Thoracic aorta (tissue), 2 donors: ENCODE measurements around the gene ABCD3. TPM values are rescaled to one million over a fixed set of nuclear protein-coding genes. Genes with fewer than 3 reads are reported as not detected.

ENCODE experiments used
- ATAC-seq: fragments of 150-250 bp; one replicate; pipeline ENCODE4 v1.8.0; 2017; ENCODE audit warnings: low read depth; ENCODE audit not compliant: insufficient number of reproducible peaks, low FRiP score
- DNase-seq: peaks from one replicate; pipeline ENCODE4 v3.0.0-alpha.2; 2020; ENCODE audit warnings: low spot score
- H3K27ac ChIP-seq, 2 donors: fragments of 200-600 bp; sonication (generic); 1 replicate in 1 of 2; 2 replicates in 1 of 2; pipeline ENCODE4 v1.5.1; 2016; ENCODE audit warnings: mild to moderate bottlenecking in 2 of 2, moderate library complexity in 2 of 2
- H3K27me3 ChIP-seq: fragments of 200-600 bp; sonication (generic); replicated peaks from 2 replicates; pipeline ENCODE4 v1.6.0; 2016; ENCODE audit warnings: mild to moderate bottlenecking; ENCODE audit not compliant: insufficient read depth
- H3K36me3 ChIP-seq: fragments of 200-600 bp; sonication (generic); one replicate; pipeline ENCODE4 v1.5.1; 2016
- H3K4me1 ChIP-seq, 2 donors: fragments of 200-600 bp; sonication (generic); 1 replicate in 1 of 2; 2 replicates in 1 of 2; pipeline versions ENCODE4 v1.5.1 to v1.6.0; 2016; ENCODE audit warnings: low read depth in 2 of 2, mild to moderate bottlenecking in 1 of 2; ENCODE audit not compliant: control insufficient read depth in 1 of 2
- H3K4me3 ChIP-seq: fragments of 200-600 bp; sonication (generic); 2 replicates; pipeline ENCODE4 v1.5.1; 2016; ENCODE audit warnings: mild to moderate bottlenecking
- H3K9me3 ChIP-seq: fragments of 200-600 bp; sonication (generic); 2 replicates; pipeline ENCODE4 v1.5.1; 2016
- CTCF ChIP-seq: fragments of 200-600 bp; sonication (generic); IDR thresholded peaks from one replicate; pipeline ENCODE4 v1.5.1; 2019; ENCODE audit warnings: antibody characterized with exemption
- total RNA-seq, 2 donors: library from RNA; depleted of rRNA; stranded (reverse); fragments of >200 nt; gene quantifications; one replicate each; pipeline versions ENCODE4 v1.1.0 to v1.2.3, GENCODE V29; 2016

ABCD3 gene
- total RNA-seq, 2 donors from 2014 or later: 14.0 to 31.7 TPM

GRCh38 chr1:94486990-94487389, 68.8 kb downstream of the ABCD3 start:
- Histone ChIP-seq H3K4me3 (no peak overlapping the region), H3K36me3 (peaks cover 10% of the 10 kb centered on the region), H3K4me1 (no peaks in the 10 kb centered on the region), H3K9me3 (no peaks in the 10 kb centered on the region), H3K27ac (no peak overlapping the region), H3K27me3 (no peaks in the 10 kb centered on the region)
- no peak for ATAC-seq
- TF ChIP-seq CTCF: no peak
- DNase-seq: no peak

GRCh38 chr1:94490556-94490955, 72.4 kb downstream of the ABCD3 start:
- peaks cover 9% of the 10 kb centered on the region for H3K36me3 ChIP-seq
- no peak overlapping the region for H3K27ac ChIP-seq
- no peak for ATAC-seq

GRCh38 chr1:94496076-94496755, 78.0 kb downstream of the ABCD3 start:
- no peak for ATAC-seq
- peaks cover 14% of the 10 kb centered on the region for H3K36me3 ChIP-seq

More at GRCh38 chr1:94490556-94490955, 72.4 kb downstream of the ABCD3 start:
- Histone ChIP-seq H3K4me3 (no peak overlapping the region), H3K4me1 (no peaks in the 10 kb centered on the region), H3K27me3 (no peaks in the 10 kb centered on the region), H3K9me3 (no peaks in the 10 kb centered on the region)
- no peak for DNase-seq
- TF ChIP-seq CTCF: no peak

GRCh38 chr1:94501426-94501825, 83.2 kb downstream of the ABCD3 start:
- H3K27me3 ChIP-seq: no peaks in the 10 kb centered on the region
- no peak overlapping the region for H3K4me3 ChIP-seq
- DNase-seq: no peak
- no peaks in the 10 kb centered on the region for H3K4me1 ChIP-seq
- no peak overlapping the region for H3K27ac ChIP-seq
- no peak for TF ChIP-seq CTCF
- no peaks in the 10 kb centered on the region for H3K9me3 ChIP-seq
- H3K36me3 ChIP-seq: peaks cover 11% of the 10 kb centered on the region
- ATAC-seq: no peak

More at GRCh38 chr1:94496076-94496755, 78.0 kb downstream of the ABCD3 start:
- Histone ChIP-seq H3K4me3 (no peak overlapping the region), H3K27ac (no peak overlapping the region), H3K9me3 (no peaks in the 10 kb centered on the region), H3K27me3 (no peaks in the 10 kb centered on the region), H3K4me1 (no peaks in the 10 kb centered on the region)
- DNase-seq: no peak
- TF ChIP-seq CTCF: no peak

- ATAC-seq (no peak), DNase-seq (no peak)
- Histone ChIP-seq H3K36me3 (peaks cover 11% of the 10 kb centered on the region), H3K4me1 (no peaks in the 10 kb centered on the region), H3K9me3 (no peaks in the 10 kb centered on the region), H3K27me3 (no peaks in the 10 kb centered on the region), H3K27ac (no peak overlapping the region), H3K4me3 (no peak overlapping the region)
- TF ChIP-seq CTCF: no peak
These were observed 83.7 kb downstream of the ABCD3 start for GRCh38 chr1:94501935-94502334.
